Stimulated activated CD8-positive, alpha-beta memory T cell treated with anti-CD3 and anti-CD28 coated beads, Interleukin-15, amount 100 ng/mL, for 1 hour (primary cell): ENCODE measurements around the gene ZNF280C.

Source experiments
- DNase-seq: peaks from one replicate; pipeline ENCODE4 v3.0.0-alpha.2; 2020; ENCODE audit warnings: low read depth

ZNF280C gene

DNA sequence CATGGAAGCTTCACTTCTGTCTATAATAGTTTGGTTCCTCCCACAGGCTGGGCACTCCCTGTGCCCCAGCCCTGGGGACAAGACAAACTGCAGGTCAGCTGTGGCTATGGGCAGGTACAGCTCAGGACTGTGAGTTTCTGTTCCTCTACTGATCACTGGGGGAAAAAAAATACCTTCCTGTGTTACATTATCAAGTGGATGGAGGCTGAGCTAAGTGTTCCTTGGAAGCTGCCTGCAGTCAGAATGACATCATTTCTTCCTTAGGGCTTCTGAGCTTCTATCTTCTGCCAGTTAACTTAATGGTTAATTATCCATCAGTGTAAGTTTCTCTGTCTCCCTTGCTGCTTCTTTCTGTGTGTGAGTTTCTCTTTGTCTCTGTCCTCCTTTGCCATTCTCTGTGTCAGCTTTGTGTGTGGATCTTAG lies 92.3 kb downstream of the ZNF280C start:
- no peak for DNase-seq

DNA sequence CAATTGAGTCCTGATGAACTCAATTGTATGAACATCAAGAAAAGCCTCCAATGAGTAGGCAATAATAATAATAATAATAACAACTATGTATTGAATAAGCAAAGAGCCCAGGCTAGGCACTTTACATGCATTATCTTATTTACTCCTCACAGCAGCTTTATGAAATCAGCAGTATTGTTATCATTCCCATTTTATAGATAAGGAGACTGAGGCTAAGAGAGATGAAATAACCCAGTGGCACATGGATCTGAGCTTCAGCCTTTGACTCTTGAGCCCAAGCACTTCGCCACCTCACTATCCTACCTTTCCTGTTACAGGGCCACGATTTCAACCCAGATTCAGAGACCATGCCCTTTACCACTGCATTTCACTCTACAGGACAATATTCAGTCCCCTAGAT lies 93.8 kb downstream of the ZNF280C start:
- DNase-seq: no peak

DNA sequence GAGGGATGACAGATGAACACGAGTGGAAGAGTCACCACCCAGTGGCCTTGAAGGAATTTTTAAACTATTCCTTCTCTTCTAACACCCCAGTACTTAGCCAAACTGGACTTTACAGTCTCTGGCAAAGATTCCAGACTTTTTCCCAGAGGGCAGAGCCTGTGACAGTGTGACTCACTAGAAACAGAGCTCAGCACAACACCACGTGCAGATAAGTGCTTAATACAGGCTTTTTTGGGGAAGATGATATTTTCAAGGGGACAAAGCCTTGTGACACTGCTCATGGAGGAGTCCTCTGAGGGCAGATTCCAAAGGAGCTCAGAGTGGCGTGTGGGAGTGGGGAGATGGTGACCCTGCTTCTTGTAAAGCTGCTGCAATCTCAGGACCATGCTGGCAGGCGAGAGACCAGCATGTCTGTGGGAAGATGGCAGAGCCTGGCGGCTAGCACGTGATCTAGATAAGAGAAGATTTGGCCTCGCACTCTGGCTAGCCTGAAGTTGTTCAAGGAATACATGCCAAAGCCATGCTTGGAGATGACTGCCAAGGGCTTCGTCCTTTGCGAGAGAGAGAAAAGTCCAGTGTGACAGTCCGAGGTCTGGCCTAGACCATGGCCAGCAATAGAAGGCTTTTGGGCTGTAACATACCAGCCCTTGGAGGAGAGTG lies 94.5 kb downstream of the ZNF280C start:
- no peak for DNase-seq

DNA sequence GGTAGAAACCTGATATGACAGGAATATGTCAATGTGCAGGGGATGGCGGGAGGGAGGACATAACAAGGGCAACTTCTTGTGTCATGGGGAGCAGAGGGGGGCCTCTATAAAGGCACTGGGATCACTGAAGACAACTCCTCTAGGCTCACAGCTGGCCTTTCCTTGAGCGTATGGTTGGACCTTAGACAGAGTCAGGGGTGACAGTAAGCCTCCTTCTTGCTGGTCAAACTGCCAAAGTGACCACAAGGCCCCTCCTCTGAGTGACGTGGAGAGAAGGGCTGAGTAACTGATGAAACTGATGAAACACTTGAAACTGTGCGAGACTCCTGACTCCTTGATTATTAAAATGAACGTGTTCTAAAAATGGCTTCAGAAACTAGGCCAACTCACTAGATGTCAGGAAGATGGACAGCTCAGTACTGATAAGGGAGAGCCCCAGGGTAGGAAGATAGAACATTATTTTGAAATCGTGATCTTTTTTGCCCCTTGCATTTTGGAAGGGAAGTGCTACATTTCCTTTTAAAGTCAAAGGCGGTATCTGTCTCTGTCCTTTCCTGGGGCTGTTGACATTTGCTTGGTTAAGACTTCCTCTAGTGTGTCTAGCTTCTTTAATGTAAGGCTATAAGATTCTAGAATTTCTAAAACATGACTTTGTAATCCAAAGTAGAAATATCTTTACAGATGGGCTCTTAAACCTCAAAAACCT lies 95.4 kb downstream of the ZNF280C start:
- DNase-seq: no peak

DNA sequence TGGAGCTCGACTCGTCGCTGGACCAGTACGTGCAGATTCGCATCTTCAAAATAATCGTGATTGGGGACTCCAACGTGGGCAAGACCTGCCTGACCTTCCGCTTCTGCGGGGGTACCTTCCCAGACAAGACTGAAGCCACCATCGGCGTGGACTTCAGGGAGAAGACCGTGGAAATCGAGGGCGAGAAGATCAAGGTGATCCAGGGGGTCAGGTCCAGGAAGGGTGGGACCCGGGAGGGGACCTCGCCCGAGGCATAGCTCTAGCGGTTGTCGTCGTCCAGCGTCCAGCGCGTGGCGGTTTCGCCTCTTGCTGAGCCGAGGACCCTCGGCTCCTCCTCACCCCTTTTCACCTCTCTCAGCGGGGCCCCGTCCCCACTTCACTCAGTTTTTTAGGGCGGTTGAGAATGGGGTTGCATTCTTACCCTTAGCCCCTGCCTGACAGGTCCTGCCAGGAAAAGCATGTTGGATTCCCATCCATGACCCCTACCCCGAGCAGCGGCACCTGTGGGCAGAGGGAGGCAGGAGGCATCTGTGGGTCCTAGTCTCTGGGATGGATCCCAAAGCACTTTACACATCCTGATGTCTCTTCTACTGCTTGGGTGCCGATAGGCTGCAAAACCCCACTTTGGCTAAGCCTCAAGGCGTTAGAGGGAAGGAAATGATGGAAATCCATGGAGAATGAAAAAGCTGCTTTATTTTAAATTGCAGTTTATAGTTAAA lies 96.4 kb downstream of the ZNF280C start:
- DNase-seq: no peak

DNA sequence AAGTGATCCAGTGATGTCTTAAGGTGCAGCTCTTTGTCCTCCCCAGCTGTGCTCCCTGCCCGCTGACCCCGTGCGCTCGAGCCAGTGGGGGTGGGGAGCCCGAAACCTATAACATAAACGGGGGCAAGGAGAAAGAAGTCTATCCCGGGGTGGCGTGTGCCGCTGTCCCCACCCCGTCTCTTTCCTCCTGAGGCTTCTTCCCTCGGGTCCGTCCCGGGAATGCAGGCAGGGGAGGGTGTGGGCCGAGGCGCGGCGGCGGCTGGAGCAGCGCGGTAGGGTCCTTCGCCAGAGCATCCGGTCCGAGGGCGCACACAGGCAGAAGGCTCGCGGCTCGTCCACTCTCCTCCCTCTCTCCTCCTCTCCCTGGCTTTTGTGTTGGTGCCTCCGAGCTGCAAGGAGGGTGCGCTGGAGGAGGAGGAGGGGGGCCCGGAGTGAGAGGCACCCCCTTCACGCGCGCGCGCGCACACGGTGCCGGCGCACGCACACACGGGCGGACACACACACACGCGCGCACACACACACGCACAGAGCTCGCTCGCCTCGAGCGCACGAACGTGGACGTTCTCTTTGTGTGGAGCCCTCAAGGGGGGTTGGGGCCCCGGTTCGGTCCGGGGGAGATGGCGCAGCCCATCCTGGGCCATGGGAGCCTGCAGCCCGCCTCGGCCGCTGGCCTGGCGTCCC lies 97.1 kb downstream of the ZNF280C start, which contains the start of gene RAB33A:
Gene RAB33A, plus strand, starts transcription at position 517 of the 681 bp plus-strand sequence. Its CDS starts 101 bp downstream, at position 618.
- no peak for DNase-seq

DNA sequence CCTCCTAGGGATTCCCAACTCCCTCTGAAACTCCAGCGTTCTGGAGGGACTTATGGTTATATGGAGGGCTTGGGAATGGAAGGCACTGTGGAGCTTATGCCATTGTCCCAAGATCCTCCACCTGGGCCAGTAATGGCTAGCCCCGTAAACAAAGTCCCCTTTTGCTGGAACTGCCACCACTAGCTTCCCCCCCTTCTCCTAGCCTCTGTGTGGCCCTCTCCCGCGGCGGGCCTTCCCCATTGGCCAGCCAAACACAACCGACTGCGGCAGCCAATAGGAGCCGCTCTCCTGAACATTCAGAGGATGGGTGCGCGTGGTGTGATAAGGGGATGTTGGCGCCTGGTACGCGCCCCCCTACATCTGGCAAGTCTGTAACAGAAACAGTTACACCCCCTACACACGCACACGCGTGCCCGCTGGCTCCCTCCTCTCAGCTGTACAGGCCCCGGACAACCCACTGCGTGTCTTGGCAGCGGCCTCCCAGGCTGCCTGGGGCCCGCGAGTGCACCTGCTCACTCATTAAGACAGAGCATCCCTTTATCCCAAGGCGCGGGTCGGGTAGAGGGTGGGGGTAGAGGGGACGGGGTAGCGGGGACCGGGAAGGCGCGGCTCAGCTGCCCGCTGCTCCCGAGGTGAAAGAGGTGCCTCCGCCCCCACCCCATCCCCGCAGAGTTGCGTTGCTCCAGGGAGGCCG lies 97.8 kb downstream of the ZNF280C start:
- no peak for DNase-seq

DNA sequence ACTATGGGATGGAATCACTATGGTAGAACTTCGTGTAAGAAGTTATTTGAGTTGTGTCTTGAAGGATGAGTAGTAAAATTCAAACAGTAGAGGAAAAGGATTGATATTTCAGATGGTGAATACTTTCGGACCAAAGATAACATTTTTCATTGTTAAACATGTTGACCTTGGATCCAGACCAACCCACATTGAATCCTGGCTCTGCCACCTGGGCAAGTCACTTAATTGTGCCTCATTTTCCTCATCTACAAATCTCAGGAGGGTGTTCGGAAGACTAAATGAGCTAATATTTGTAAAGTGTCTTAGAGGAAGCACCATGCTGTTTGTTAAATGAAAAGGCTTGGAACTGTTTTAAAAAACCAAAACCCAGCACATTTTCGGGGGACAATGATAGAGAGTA lies 101.7 kb downstream of the ZNF280C start:
- no peak for DNase-seq

DNA sequence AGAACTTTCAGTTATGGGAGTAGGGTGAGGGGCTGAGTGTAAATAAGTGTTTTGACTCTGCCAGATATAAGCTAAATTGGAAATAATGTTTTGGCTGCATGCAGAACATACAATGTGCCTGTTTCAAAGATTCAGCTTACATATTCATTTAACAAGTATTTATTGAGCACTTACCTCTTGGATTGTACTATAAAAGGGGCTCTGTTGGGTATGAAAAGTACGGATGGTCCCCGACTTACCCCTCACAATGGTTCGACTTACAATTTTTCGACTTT lies 102.3 kb downstream of the ZNF280C start:
- DNase-seq: no peak

DNA sequence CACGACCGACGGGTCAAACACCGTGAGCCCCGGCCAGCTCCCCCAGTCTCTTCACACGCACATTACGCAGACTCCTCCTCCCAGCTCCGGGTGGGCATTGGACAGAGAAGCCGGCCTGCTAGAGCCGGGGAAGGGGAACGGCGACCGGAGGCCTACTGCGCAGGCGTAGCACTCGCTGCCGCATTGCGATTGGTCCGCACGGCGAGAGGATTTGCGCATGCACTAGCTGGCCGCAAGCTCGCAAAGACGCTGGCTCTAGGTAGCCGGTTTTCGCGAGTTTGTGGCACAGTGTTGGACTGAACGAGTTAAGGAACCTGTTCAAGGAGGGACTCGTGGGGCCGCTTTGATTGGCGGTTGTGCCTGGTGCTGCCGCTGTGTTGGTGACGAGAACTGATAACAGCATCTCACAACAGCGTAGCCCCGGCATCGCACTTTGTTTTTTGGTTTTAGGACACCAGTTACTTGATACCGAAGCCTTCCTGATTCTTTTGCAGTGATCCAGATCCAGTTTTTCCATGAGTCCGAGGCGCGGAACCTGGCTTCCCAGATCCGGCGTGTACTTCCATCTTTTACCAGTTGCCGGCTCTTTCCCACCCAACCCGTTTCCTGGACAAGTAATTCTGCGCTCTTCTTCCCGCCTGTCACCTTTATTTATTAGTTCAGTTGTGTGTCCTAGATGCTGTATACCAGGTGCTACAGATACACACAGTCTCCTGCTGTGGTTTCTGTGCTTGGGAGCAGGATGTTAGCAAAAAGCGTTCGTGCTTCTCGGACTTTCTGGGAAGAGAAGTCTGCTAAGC lies 102.8 kb downstream of the ZNF280C start, which contains the start of gene AIFM1:
Gene AIFM1, minus strand, starts transcription at position 139 of the 800 bp plus-strand sequence. CDS start 185 bp downstream, outside the sequence.
- DNase-seq: peak; percentile 67

DNA sequence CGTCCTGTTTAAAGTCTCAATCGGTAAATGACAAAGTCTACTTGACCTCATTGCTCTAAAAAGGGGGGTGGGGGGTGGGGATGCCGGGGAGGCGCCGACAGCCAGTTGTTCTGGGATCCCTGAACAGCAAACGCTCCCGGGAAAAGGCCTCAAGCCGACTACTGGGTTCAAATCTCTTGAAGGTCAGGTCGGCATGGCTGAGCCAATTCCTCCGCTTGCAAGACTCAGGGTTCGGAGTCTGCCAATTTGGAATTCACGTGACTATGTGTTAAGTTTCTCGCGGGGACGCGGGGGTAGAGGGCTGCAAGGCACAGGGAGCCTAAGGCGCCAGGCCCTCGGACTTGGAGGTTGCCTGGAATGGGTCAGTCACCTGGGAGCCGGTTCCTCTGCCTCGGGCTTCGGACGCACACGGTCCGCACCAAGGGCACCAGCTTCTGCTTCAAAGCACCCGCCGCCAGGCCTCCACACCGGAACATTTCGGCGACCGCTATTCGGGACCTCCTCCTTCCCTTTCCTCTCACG lies 103.5 kb downstream of the ZNF280C start:
- DNase-seq: no peak

DNA sequence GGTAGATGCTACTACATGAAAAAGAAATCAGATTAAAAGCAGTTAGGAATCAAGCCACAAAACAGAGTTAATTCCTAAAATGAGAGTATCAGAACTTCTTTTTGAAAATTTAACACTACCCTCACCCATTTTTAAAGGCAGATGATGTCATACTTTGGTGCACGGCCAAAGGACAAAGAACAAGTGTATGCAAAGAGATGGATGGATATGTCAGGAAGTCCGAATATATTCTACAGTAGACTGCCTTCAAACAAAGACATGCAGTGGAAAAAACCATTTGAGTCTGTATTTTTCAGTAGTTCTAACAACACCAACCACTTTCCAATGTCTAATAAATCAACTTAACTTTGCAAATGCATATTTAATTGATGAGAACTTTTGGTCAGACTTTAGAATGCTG lies 105.3 kb downstream of the ZNF280C start:
- no peak for DNase-seq

DNA sequence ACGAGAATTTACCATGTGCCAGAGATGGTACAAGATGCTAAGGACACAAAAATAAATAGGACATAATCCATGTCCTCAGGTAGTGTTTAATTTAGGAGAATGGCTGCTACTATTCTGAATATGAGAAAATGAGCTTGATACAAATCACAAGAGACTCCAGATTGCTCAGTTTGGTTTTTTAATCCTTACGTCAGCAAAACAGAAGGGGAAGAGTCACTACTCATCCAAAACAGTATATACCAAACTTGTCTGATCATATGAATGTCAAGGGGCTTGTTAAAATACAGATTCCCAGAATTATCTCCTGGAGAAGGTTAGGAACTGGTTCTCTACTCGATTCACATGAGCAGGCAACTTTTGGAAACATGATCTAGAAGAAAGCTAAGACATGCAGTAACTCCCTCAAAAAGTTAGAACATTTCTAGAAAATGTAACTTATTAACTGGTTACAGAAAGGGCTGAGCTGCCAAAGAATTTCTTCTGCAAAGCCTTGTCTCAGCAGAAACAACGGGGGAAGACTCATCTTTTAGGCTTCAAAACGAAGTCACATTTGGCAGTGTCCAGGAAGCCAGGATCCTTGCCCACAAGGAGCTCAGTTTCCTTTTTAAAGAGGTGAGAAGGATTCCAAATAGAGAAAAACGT lies 106.5 kb downstream of the ZNF280C start:
- no peak for DNase-seq

DNA sequence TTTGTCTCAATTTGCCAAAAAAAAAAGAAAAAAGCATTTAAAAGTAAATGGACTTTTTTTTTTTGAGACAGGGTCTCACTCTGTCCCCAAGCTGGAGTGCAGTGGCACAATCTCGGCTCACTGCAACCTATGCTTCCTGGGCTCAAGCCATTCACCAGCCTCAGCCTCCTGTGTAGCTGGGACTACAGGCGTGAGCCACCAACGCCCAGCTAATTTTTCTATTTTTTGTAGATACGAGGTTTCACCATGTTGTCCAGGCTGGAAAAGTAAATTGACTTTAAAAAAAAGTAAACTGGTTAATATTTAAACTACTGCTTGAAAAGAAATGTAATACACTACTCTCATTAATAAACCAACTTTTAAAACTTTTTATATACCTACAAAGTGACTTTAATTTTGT lies 108.9 kb downstream of the ZNF280C start:
- DNase-seq: no peak

DNA sequence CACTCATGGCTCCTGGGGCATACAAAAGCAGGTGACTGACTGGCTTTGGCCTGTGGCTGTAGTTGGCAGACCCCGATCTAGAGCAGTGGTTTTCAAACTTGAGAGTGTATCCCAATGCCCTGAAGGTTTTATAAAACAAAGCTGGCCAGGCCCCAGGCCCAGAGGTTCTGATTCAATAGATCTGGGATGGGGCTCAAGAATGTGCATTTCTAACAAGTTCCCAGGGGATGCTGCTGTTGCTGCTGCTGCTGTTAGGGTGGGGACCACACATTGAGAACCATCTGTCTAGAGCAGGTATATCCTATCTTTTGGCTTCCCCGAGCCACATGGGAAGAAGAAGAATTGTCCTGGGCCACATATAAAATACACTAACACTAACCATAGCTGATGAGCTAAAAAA lies 110.4 kb downstream of the ZNF280C start:
- DNase-seq: no peak

DNA sequence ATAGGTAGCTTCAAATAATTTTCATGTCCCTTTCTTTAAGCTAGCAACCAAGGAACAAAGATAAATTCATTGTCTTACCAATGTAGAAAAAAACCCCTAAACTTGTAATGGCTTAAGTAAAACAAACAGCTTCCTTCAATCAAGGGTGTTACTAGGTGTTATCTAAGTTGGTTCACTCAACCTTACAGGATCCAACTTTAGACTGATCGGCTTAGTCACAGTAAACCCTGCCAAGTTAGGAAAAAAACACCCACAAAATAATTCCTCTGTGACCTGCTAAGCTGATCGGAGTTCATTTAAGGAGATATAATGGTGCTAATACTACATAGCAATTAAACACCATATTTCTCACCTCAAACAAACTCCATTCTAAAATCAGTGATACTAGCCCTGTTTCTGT lies 113.1 kb downstream of the ZNF280C start:
- no peak for DNase-seq
